Testis (tissue), 5 donors: ENCODE results near the gene NUDT2. TPM values are rescaled to one million over a fixed set of nuclear protein-coding genes. Genes with fewer than 3 reads are reported as not detected.

Experiments
- DNase-seq: peaks from one replicate; pipeline ENCODE4 v3.0.0-alpha.2; 2019
- H3K27ac ChIP-seq, 2 donors: fragments of 200-600 bp; sonication (generic); one replicate each; pipeline ENCODE4 v1.5.1; 2019
- H3K27me3 ChIP-seq: fragments of 200-600 bp; sonication (generic); one replicate; pipeline ENCODE4 v1.5.1; 2019
- H3K36me3 ChIP-seq: fragments of 200-600 bp; sonication (generic); one replicate; pipeline ENCODE4 v1.5.1; 2017; ENCODE audit warnings: low read depth; ENCODE audit errors: missing control alignments
- H3K4me1 ChIP-seq: fragments of 200-600 bp; sonication (generic); one replicate; pipeline ENCODE4 v1.5.1; 2019
- H3K4me3 ChIP-seq, 2 donors: fragments of 200-600 bp; sonication (generic); one replicate each; pipeline ENCODE4 v1.5.1; 2017 to 2019
- H3K9me3 ChIP-seq: fragments of 200-600 bp; sonication (generic); one replicate; pipeline ENCODE4 v1.5.1; 2017
- POLR2A ChIP-seq: fragments of 450-650 bp; IDR thresholded peaks from one replicate; pipeline ENCODE4 v1.6.1; 2017; ENCODE audit warnings: antibody characterized with exemption, mild to moderate bottlenecking, moderate library complexity
- WGBS, 2 donors: methylation state at CpG; one replicate each; pipeline ENCODE4 v1.1.5; 2018; 5-methylcytosine and 5-hydroxymethylcytosine counted together
- intact Hi-C: fragments of 100-400 bp; cut with DNase I; formaldehyde crosslinking; loops from one replicate; pipeline ENCODE4 v1.15.1; 2023; ENCODE audit warnings: low total_unique reads
- long read RNA-seq, 2 donors: transcript quantifications; one replicate each; lab custom pipeline, GENCODE V29; 2026
- polyA plus RNA-seq: library from polyadenylated mRNA; stranded (reverse); fragments of 350-450 nt; fragmentation: Illumina TruSeq; extraction: RNeasy Lipid Tissue Mini Kit (QIAGEN cat#74804); gene quantifications from one replicate; pipeline ENCODE4 v1.2.3, GENCODE V29; 2014; ENCODE audit warnings: low read depth, low replicate concordance; ENCODE audit not compliant: insufficient read depth
- total RNA-seq, 2 donors: library from RNA; depleted of rRNA; stranded (reverse); fragments of >200 nt; gene quantifications; one replicate each; pipeline ENCODE4 v1.2.3, GENCODE V29; 2016
- TF ChIP-seq, protein P1 (sequence below), 3 experiments: fragments of 450-650 bp in 2 of 3; fragments of 200-600 bp in 1 of 3; sonication (generic) in 1 of 3; IDR thresholded peaks; one replicate each; pipeline ENCODE4 v1.5.1; 2016 to 2019; ENCODE audit warnings: antibody characterized with exemption in 3 of 3, mild to moderate bottlenecking in 2 of 3, moderate library complexity in 1 of 3

The NUDT2 gene
- total RNA-seq (10 to 100 TPM; 16.7 to 20.9 TPM), polyA plus RNA-seq (21.1 TPM)
- long read RNA-seq, donor 1, transcript NUDT2-201 (4 exons, 960 nt), result major isoform, 6 of 23 reads
- long read RNA-seq, donor 1, partial matches to known transcripts, result 17 of 23 reads
- long read RNA-seq, donor 1, other reads (novel, unspliced or antisense), result 0 of 23 reads
- long read RNA-seq, donor 2, transcript NUDT2-201 (4 exons, 960 nt), result major isoform, 6 of 6 reads
- long read RNA-seq, donor 2, partial matches to known transcripts, result 0 of 6 reads
- long read RNA-seq, donor 2, other reads (novel, unspliced or antisense), result 0 of 6 reads

DNA sequence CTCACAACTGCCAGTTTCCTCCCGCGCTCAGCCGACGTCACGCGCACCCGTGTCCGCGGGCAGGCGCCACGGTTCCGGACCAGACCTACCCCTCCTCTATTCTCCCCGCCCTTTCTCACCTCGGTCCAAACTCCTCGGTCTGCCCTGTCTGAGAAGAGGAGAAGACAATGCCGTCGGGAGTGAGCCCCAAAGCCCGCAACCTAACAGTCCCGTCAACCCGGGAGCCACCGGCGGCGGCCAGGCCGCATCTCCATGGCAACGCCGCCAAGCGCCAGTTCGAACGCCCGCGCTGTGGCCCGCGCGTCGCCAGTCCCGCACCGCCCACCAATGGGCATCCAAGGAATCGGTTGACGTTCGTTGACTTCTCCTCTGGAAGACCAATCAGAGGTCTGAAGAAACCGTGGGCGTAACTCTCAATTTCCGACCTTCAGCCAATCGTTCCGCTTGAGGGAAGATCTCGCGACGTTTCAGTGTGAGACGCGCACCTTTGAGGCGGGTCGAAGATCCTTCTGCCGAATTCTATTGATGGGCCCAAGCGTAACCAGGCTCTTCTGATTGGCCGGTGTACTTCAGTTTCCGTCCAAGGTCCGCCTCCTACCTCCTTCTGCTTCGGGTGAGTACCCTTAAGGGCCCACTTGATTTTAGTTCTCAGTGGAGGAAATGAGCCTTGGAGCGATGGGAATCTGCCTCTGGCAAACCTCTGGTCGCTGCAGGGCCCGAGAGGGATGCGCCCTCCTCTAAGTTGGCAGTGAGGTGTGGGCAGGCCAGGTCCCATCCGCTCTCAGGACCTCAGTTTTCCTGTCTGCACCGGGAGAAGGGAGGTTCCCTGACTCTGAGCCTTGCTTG, at the start of gene NUDT2, which contains the start of gene KIF24:
NUDT2 (plus strand) TSS at position 583 of the 846 bp plus-strand sequence. CDS start 9,471 bp downstream, outside the sequence.
KIF24 (minus strand) TSS at position 282 of the 846 bp plus-strand sequence. CDS start 17,922 bp downstream, outside the sequence.
- no peaks in the 10 kb centered on the region for H3K27me3 ChIP-seq
- H3K4me3 ChIP-seq, result peak within 1 kb of the TSS; percentile 83 to 92
- peaks cover 8% of the 10 kb centered on the region for H3K4me1 ChIP-seq
- intact Hi-C loops, result no loop called here
- DNase-seq, result peak; percentile 99
- WGBS, 2 donors, result 0 to 1% methylated on average over 31 to 64 of the region's 64 CpGs
- H3K27ac ChIP-seq, result peak within 1 kb of the TSS; percentile 95 to 97
- TF ChIP-seq, protein P1, sequence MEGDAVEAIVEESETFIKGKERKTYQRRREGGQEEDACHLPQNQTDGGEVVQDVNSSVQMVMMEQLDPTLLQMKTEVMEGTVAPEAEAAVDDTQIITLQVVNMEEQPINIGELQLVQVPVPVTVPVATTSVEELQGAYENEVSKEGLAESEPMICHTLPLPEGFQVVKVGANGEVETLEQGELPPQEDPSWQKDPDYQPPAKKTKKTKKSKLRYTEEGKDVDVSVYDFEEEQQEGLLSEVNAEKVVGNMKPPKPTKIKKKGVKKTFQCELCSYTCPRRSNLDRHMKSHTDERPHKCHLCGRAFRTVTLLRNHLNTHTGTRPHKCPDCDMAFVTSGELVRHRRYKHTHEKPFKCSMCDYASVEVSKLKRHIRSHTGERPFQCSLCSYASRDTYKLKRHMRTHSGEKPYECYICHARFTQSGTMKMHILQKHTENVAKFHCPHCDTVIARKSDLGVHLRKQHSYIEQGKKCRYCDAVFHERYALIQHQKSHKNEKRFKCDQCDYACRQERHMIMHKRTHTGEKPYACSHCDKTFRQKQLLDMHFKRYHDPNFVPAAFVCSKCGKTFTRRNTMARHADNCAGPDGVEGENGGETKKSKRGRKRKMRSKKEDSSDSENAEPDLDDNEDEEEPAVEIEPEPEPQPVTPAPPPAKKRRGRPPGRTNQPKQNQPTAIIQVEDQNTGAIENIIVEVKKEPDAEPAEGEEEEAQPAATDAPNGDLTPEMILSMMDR (IDR thresholded peaks at IDR 0.05), result no peak
- TF ChIP-seq POLR2A, result peak; percentile 45
- H3K9me3 ChIP-seq, result no peaks in the 10 kb centered on the region
- H3K36me3 ChIP-seq, result no peaks in the 10 kb centered on the region

DNA sequence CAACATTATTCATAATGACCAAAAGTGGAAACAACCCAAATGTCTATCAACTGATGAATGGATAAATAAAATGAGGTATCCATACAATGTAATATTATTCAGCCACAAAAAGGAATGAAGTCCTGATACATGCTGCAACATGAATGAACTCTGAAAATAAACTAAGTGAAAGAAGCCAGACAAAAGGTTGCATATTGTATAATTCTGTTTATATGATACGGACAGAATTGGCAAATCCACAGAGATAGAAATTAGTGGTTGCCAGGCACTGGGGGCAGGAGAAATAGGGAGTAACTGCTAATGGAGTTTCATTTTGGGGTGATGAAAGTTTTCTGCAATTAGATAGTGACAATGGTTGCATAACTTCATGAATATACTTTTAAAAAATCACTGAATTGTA, 47.3 kb upstream of the NUDT2 start:
- 57 to 69% methylated on average over 1 of the region's 1 CpG for WGBS, 2 donors
- TF ChIP-seq, protein P1 (IDR thresholded peaks at IDR 0.05), result no peak
- no peak for TF ChIP-seq POLR2A
- H3K4me3 ChIP-seq, result no peak overlapping the region
- intact Hi-C loops, result no loop called here
- H3K9me3 ChIP-seq, result no peaks in the 10 kb centered on the region
- no peaks in the 10 kb centered on the region for H3K4me1 ChIP-seq
- no peaks in the 10 kb centered on the region for H3K36me3 ChIP-seq
- no peak for DNase-seq
- H3K27me3 ChIP-seq, result no peaks in the 10 kb centered on the region
- H3K27ac ChIP-seq, result no peak overlapping the region

DNA sequence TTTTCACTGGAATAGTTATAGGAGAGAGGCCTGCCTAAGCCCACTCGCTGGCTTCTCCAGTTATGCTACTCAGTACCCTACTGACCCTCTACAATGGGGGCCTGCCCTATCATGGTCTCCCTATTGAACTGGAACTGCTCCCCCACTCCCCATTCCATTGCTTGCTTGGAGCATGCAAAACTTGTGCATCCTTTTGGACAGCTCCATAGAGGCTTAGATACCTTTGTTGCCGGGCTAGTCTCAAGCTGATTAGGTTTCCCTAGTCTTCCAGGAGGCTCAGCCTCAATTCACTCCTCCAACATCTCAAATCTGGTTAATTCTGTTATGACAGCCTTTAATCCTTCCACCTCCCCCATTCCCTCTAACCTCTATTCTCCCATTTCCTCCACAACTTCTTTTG, 40.2 kb upstream of the NUDT2 start:
- Histone ChIP-seq H3K27ac (no peak overlapping the region), H3K9me3 (no peaks in the 10 kb centered on the region), H3K27me3 (no peaks in the 10 kb centered on the region), H3K4me3 (no peak overlapping the region), H3K36me3 (no peaks in the 10 kb centered on the region), H3K4me1 (no peaks in the 10 kb centered on the region)
- WGBS, 2 donors, result 82 to 94% methylated on average over 2 of the region's 2 CpGs
- intact Hi-C loops, result no loop called here
- no peak for TF ChIP-seq POLR2A
- TF ChIP-seq, protein P1 (IDR thresholded peaks at IDR 0.05), result no peak
- DNase-seq, result no peak

DNA sequence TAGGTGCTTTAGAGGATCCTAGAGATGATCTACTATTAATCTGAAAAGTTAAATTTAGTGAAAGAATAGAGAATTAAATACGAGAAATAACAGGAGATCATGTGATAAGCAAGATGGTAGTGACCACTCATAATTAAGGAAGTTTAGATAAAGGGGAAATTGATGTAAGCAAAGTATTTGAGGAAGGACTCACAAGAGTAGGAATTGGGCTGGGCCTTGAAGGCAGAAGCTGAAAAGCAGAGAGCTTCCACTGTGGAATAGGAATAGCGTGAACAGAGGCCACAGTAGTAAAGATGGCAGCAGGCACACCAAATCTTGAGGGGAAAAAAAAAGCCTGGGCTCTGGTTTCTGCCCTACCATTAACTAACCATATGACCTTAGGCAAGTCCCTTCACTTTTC, 38.3 kb upstream of the NUDT2 start:
- intact Hi-C loops, result no loop called here
- 89 to 95% methylated on average over 2 of the region's 2 CpGs for WGBS, 2 donors
- DNase-seq, result no peak

More for the DNA sequence above, 38.3 kb upstream of the NUDT2 start:
- H3K4me1 ChIP-seq, result no peaks in the 10 kb centered on the region
- H3K27me3 ChIP-seq, result no peaks in the 10 kb centered on the region
- no peaks in the 10 kb centered on the region for H3K9me3 ChIP-seq
- no peak overlapping the region for H3K27ac ChIP-seq
- no peak overlapping the region for H3K4me3 ChIP-seq
- H3K36me3 ChIP-seq, result no peaks in the 10 kb centered on the region
- TF ChIP-seq POLR2A, result no peak
- TF ChIP-seq, protein P1 (IDR thresholded peaks at IDR 0.05), result no peak
